ENCODE measurements around the gene FURIN. TPM values are rescaled to one million over a fixed set of nuclear protein-coding genes. Genes with fewer than 3 reads are reported as not detected.
"Not testable (repeated sequence)": the region's sequence is repeated elsewhere in the genome, so short reads cannot be mapped to it uniquely, and the experiment has no call there.

Gene FURIN
- 100 to 1,000 TPM in 2 of 4 donors, 10 to 100 TPM in 2; 58.7 to 121 (median 92.3) TPM for total RNA-seq

GRCh38 chr15:90868261-90868689 is at the start of gene FURIN:
FURIN (plus strand) TSS chr15:90868588; CDS start chr15:90875741, 7,153 bp downstream.
- ATAC-seq (ENCODE audit: low FRiP score) (no peak), DNase-seq (ENCODE audit: low spot score) (no peak)
- TF ChIP-seq, protein P1, sequence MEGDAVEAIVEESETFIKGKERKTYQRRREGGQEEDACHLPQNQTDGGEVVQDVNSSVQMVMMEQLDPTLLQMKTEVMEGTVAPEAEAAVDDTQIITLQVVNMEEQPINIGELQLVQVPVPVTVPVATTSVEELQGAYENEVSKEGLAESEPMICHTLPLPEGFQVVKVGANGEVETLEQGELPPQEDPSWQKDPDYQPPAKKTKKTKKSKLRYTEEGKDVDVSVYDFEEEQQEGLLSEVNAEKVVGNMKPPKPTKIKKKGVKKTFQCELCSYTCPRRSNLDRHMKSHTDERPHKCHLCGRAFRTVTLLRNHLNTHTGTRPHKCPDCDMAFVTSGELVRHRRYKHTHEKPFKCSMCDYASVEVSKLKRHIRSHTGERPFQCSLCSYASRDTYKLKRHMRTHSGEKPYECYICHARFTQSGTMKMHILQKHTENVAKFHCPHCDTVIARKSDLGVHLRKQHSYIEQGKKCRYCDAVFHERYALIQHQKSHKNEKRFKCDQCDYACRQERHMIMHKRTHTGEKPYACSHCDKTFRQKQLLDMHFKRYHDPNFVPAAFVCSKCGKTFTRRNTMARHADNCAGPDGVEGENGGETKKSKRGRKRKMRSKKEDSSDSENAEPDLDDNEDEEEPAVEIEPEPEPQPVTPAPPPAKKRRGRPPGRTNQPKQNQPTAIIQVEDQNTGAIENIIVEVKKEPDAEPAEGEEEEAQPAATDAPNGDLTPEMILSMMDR (IDR thresholded peaks at IDR 0.05) = no peak

DNA sequence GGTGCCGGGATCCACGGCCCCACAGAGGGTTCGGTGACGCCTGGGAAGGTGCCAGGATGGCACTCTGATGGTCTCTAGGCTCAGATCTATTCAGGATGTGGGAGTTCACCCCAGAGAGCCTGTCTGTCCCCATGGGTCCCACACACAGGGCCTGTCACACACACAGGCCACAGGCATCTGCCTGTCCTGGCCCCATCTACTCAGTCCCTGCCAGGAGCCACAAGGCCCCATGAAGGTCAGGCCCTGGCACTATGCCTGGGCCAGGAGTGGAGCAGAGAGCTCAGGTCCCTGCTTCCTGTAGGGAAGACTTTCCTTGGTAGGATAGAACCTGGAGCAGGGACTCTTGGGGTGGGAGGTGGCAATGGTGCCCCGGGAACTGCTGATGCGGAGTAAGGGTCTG is 49.0 kb upstream of the FURIN start:
- DNase-seq (ENCODE audit: low spot score) (no peak), ATAC-seq (ENCODE audit: low FRiP score) (no peak)
- TF ChIP-seq, protein P1 (IDR thresholded peaks at IDR 0.05) = no peak

- TF ChIP-seq, protein P1 (IDR thresholded peaks at IDR 0.05) = no peak
- ATAC-seq (ENCODE audit: low FRiP score) = no peak
- no peak for DNase-seq (ENCODE audit: low spot score)
These were observed 48.5 kb upstream of the FURIN start for GRCh38 chr15:90819850-90820249.

- ATAC-seq (ENCODE audit: low FRiP score) (no peak), DNase-seq (ENCODE audit: low spot score) (no peak)
- TF ChIP-seq, protein P1 (IDR thresholded peaks at IDR 0.05) = no peak
These were observed 47.9 kb upstream of the FURIN start for GRCh38 chr15:90820481-90820880.

DNA sequence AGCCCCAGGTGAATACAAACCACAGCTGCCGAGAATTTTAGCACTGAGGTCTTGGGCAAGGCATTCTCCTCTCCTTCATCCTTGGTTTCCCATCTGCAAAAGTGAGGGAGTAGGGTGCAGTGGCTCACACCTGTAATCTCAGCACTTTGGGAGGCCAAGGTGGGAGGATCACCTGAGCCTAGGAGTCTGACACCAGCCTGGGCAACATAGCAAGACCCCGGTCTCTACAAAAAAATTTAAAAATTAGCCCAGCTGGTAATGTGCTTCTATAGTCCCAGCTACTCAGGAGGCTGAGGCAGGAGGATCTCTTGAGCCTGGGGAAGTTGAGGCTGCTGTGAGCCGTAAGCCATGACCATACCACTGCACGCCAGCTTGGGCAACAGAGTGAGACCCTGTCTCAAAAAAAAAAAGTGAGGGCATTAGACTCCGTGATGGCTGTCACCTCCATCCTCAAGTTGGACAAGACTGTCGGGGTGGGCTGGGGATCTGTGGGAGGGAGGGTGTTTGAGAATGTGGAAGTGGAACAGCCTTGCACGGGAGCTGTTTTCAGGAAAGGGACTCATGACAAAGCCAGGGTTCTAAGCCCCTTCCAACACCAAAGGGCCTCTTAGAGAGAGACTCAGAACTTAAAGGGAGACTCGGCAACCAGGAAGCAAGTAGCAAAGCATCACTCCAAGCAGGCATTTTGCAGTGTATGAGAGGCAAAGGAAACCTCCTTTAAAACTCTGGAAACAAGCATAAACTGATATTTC is 46.0 kb upstream of the FURIN start:
- ATAC-seq (ENCODE audit: low FRiP score) (no peak), DNase-seq (ENCODE audit: low spot score) (no peak)
- TF ChIP-seq, protein P1 (IDR thresholded peaks at IDR 0.05) = no peak

GRCh38 chr15:90823455-90823974 is 44.9 kb upstream of the FURIN start:
- ATAC-seq (ENCODE audit: low FRiP score) (no peak), DNase-seq (ENCODE audit: low spot score) (no peak)
- TF ChIP-seq, protein P1 (IDR thresholded peaks at IDR 0.05) = no peak

GRCh38 chr15:90825115-90825899 is 43.1 kb upstream of the FURIN start:
- not testable (repeated sequence) for ATAC-seq (ENCODE audit: low FRiP score); DNase-seq (ENCODE audit: low spot score)

DNA sequence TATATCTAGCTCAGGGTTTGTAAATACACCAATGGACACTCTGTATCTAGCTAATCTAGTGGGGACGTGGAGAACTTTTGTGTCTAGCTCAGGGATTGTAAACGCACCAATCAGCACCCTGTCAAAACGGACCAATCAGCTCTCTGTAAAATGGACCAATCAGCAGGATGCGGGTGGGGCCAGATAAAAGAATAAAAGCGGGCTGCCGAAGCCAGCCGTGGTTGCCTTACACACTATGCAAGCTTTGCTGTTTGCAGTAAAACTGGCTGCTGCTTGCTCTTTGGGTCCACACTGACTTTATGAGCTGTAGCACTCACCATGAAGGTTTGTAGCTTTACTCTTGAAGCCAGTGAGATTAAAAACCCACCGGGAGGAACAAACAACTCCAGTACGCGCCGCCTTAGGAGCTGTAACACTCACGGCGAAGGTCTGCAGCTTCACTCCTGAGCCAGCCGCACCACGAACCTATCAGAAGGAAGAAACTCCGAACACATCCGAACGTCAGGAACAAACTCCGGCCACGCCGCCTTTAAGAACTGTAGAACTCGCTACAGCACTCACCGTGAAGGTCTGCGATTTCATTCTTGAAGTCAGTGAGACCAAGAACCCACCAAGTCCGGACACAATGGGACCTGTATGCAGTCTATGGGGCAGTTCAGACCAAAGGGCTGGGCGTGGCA is 42.0 kb upstream of the FURIN start:
- not testable (repeated sequence) for ATAC-seq (ENCODE audit: low FRiP score)

More for the DNA sequence above, 42.0 kb upstream of the FURIN start:
- not testable (repeated sequence) for DNase-seq (ENCODE audit: low spot score)
